ENCODE data around the gene ATP11A. TPM values are rescaled to one million over a fixed set of nuclear protein-coding genes. Genes with fewer than 3 reads are reported as not detected.

Gene ATP11A
- total RNA-seq, 1 experiment from 2014 or later = 80.4 TPM

DNA sequence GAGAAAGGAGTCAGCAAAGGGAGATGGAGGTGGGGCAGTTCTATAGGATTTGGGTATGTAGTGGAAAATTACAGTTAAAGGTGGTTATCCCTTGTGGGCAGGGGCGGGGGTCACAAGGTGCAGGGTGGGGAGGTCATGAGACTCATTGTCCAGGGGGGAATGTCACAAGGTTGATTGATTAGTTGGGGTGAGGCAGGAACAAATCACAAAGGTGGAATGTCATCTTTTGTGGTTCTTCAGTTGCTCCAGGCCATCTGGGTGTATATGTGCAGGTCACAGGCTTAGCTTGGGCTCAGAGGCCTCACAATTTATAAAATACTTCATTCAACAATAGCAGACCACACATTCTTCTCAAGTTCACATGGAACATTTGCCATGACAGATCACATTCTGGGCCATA lies 109.6 kb downstream of the ATP11A start:
- ChIA-PET POLR2A (no interaction called here), CTCF (no interaction called here), RAD21 (ENCODE audit: low non-redundant PET in 1 of 2, low total read pairs in 2 of 2, uncharacterized antibody in 2 of 2, unreplicated experiment in 2 of 2) (no interaction called here)
- Histone ChIP-seq H3K36me3 (ENCODE audit: control insufficient read depth in 1 of 2, insufficient read depth in 2 of 2, low read length in 2 of 2) (no peaks in the 10 kb centered on the region), H3K27ac (ENCODE audit: low read depth, low read length) (no peak overlapping the region), H3K9ac (ENCODE audit: low read length) (no peak overlapping the region), H2AFZ (ENCODE audit: low read depth, low read length, poor library complexity, severe bottlenecking) (no peak overlapping the region), H3K79me2 (ENCODE audit: insufficient read depth, low read length) (no peaks in the 10 kb centered on the region), H4K20me1 (ENCODE audit: insufficient read depth) (no peaks in the 10 kb centered on the region), H3K4me3 (replicated peaks in 1 of 2; ENCODE audit: low read depth in 1 of 2, low read length in 2 of 2) (no peak overlapping the region), H3K9me3 (ENCODE audit: control insufficient read depth in 1 of 2, insufficient read depth in 1 of 2, low read depth in 1 of 2, low read length in 2 of 2) (no peaks in the 10 kb centered on the region), H3K4me2 (ENCODE audit: low read length) (no peak overlapping the region), H3K27me3 (ENCODE audit: insufficient read depth, low read length) (no peaks in the 10 kb centered on the region), H3K4me1 (ENCODE audit: control insufficient read depth in 1 of 2, insufficient read depth in 2 of 2, low read length in 2 of 2) (no peaks in the 10 kb centered on the region), H3K9me2 (ENCODE audit: insufficient read depth) (no peaks in the 10 kb centered on the region)
- no peak for TF ChIP-seq RAD21 (IDR thresholded peaks at IDR 0.05; ENCODE audit: low read depth)
- TF ChIP-seq YY1 (IDR thresholded peaks at IDR 0.05; ENCODE audit: extremely low read depth, insufficient replicate concordance, low read depth, low read length) = no peak
- no peak for TF ChIP-seq POLR2AphosphoS5 (IDR thresholded peaks at IDR 0.05; ENCODE audit: low read depth, low read length)
- no peak for TF ChIP-seq ELF1 (IDR thresholded peaks at IDR 0.05; ENCODE audit: borderline replicate concordance, low read depth)
- TF ChIP-seq EZH2 (IDR thresholded peaks at IDR 0.05) = no peak
- no peak for TF ChIP-seq FOSL1 (IDR thresholded peaks at IDR 0.05; ENCODE audit: low read depth)
- TF ChIP-seq, protein P1, sequence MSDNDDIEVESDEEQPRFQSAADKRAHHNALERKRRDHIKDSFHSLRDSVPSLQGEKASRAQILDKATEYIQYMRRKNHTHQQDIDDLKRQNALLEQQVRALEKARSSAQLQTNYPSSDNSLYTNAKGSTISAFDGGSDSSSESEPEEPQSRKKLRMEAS (IDR thresholded peaks at IDR 0.05) = no peak
- no peak for TF ChIP-seq ZFX (IDR thresholded peaks at IDR 0.05)
- TF ChIP-seq ZNF274 (IDR thresholded peaks at IDR 0.05; ENCODE audit: low read depth, low read length) = no peak
- no peak for TF ChIP-seq POLR2A (IDR thresholded peaks at IDR 0.05; ENCODE audit: borderline replicate concordance, extremely low read depth, insufficient read depth, insufficient read length)
- TF ChIP-seq, protein P2, sequence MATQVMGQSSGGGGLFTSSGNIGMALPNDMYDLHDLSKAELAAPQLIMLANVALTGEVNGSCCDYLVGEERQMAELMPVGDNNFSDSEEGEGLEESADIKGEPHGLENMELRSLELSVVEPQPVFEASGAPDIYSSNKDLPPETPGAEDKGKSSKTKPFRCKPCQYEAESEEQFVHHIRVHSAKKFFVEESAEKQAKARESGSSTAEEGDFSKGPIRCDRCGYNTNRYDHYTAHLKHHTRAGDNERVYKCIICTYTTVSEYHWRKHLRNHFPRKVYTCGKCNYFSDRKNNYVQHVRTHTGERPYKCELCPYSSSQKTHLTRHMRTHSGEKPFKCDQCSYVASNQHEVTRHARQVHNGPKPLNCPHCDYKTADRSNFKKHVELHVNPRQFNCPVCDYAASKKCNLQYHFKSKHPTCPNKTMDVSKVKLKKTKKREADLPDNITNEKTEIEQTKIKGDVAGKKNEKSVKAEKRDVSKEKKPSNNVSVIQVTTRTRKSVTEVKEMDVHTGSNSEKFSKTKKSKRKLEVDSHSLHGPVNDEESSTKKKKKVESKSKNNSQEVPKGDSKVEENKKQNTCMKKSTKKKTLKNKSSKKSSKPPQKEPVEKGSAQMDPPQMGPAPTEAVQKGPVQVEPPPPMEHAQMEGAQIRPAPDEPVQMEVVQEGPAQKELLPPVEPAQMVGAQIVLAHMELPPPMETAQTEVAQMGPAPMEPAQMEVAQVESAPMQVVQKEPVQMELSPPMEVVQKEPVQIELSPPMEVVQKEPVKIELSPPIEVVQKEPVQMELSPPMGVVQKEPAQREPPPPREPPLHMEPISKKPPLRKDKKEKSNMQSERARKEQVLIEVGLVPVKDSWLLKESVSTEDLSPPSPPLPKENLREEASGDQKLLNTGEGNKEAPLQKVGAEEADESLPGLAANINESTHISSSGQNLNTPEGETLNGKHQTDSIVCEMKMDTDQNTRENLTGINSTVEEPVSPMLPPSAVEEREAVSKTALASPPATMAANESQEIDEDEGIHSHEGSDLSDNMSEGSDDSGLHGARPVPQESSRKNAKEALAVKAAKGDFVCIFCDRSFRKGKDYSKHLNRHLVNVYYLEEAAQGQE (IDR thresholded peaks at IDR 0.05; ENCODE audit: low read depth) = no peak
- TF ChIP-seq, protein P3, sequence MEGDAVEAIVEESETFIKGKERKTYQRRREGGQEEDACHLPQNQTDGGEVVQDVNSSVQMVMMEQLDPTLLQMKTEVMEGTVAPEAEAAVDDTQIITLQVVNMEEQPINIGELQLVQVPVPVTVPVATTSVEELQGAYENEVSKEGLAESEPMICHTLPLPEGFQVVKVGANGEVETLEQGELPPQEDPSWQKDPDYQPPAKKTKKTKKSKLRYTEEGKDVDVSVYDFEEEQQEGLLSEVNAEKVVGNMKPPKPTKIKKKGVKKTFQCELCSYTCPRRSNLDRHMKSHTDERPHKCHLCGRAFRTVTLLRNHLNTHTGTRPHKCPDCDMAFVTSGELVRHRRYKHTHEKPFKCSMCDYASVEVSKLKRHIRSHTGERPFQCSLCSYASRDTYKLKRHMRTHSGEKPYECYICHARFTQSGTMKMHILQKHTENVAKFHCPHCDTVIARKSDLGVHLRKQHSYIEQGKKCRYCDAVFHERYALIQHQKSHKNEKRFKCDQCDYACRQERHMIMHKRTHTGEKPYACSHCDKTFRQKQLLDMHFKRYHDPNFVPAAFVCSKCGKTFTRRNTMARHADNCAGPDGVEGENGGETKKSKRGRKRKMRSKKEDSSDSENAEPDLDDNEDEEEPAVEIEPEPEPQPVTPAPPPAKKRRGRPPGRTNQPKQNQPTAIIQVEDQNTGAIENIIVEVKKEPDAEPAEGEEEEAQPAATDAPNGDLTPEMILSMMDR (IDR thresholded peaks at IDR 0.05 in 2 of 3, conservative IDR thresholded peaks at IDR 0.05 in 1 of 3; ENCODE audit: borderline replicate concordance in 1 of 3, insufficient read depth in 1 of 3, low read depth in 2 of 3, low read length in 2 of 3) = no peak
- TF ChIP-seq CEBPB (IDR thresholded peaks at IDR 0.05; ENCODE audit: low read depth) = no peak
- TF ChIP-seq SP1 (IDR thresholded peaks at IDR 0.05; ENCODE audit: low read depth) = no peak
- TF ChIP-seq JUND (IDR thresholded peaks at IDR 0.05) = no peak
- TF ChIP-seq SRF (IDR thresholded peaks at IDR 0.05; ENCODE audit: low read depth) = no peak
- no peak for TF ChIP-seq EGR1 (IDR thresholded peaks at IDR 0.05; ENCODE audit: low read depth)
- TF ChIP-seq EZH2phosphoT487 (IDR thresholded peaks at IDR 0.05; ENCODE audit: borderline replicate concordance) = no peak
- no peak for TF ChIP-seq CBX3 (IDR thresholded peaks at IDR 0.05; ENCODE audit: low read depth)
- TF ChIP-seq SIN3A (IDR thresholded peaks at IDR 0.05; ENCODE audit: low read depth) = no peak
- DNase-seq (ENCODE audit: low read depth, low spot score) (no peak), ATAC-seq (no peak)
- intact Hi-C loops (cut with micrococcal nuclease) = no loop called here
- BruUV-seq (replicated peaks) = no TSS peak

Data from HCT116 (cell line).